ENCODE results near the gene RAPGEF2.
"Not testable (repeated sequence)": the region's sequence is repeated elsewhere in the genome, so short reads cannot be mapped to it uniquely, and the experiment has no call there.

RAPGEF2 gene

GRCh38 chr4:159227984-159228383 lies 125.1 kb downstream of the RAPGEF2 start:
- FAIRE-seq (peak; percentile 98), DNase-seq (ENCODE audit: insufficient read length, low spot score) (peak; percentile 56)

GRCh38 chr4:159229164-159229563 lies 126.3 kb downstream of the RAPGEF2 start:
- FAIRE-seq = peak; percentile 91
- peak; percentile 51 for DNase-seq (ENCODE audit: insufficient read length, low spot score)

GRCh38 chr4:159232465-159233106 lies 129.7 kb downstream of the RAPGEF2 start:
- DNase-seq (ENCODE audit: insufficient read length, low spot score) (no peak), FAIRE-seq (no peak)

GRCh38 chr4:159235779-159236368 lies 133.0 kb downstream of the RAPGEF2 start:
- peak; percentile 26 for FAIRE-seq

DNA sequence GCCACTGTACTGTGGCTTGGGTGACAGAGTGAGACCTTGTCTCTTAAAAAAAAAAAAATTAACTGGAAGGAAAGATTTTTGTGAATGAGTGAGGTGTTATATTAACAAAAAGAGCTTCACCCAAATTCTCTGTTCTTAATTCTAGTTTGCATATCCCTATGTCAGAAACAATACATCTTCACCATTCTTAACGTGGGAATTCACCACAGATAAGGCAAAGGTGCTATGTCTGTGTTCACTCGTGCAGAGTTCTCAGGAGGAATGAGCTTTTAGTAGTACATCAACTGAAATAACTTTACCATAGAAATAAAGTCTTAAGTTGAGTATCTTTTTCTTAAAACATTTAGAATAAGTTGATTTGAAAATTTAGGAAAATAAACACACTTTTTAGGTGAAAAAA lies 135.1 kb downstream of the RAPGEF2 start:
- FAIRE-seq = no peak

More at GRCh38 chr4:159235779-159236368, 133.0 kb downstream of the RAPGEF2 start:
- no peak for DNase-seq (ENCODE audit: insufficient read length, low spot score)

GRCh38 chr4:159238631-159239030 lies 135.8 kb downstream of the RAPGEF2 start:
- DNase-seq (ENCODE audit: insufficient read length, low spot score) = no peak
- no peak for FAIRE-seq

More for the DNA sequence above, 135.1 kb downstream of the RAPGEF2 start:
- no peak for DNase-seq (ENCODE audit: insufficient read length, low spot score)

DNA sequence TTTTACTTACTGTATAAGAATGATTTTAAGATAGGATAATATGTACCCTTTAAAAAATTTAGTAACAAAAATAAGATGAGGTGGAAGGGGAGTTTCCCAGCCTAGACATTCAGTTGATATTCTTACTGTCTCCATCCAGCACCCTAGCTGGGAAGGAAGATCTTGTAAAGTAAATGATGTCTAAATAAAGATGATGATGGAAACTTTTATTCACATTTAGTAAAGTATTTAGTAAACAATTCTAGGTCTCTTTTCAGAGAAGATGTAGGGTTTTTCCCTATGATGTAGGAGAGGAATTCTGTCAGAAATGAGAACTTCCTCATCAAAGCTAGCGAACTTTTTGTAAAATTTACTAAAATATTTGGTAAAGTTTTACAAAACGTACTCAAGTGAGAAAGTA lies 136.8 kb downstream of the RAPGEF2 start:
- FAIRE-seq (no peak), DNase-seq (ENCODE audit: insufficient read length, low spot score) (no peak)

- no peak for DNase-seq (ENCODE audit: insufficient read length, low spot score)
- FAIRE-seq = no peak
These were observed 137.2 kb downstream of the RAPGEF2 start for GRCh38 chr4:159240046-159240445.

- FAIRE-seq (no peak), DNase-seq (ENCODE audit: insufficient read length, low spot score) (no peak)
These were observed 137.8 kb downstream of the RAPGEF2 start for GRCh38 chr4:159240687-159241086.

DNA sequence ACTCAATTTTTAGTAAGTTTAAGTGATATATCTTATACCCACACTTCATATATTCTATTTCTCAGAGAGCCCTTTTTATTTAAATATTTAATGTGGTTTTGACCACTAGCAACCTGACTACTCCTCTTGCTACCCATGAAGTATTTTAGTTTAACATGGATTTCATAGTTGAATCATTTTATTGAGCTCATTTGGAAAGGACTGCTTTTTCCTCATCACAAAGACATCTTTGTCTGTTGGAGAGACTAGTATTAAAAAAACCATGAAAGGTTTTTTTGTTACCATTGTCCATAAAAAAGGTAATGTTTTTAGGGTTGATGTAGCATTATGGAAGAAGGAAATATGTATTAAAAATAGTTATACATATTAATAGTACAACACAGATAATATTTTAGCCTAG lies 139.5 kb downstream of the RAPGEF2 start:
- no peak for FAIRE-seq
- DNase-seq (ENCODE audit: insufficient read length, low spot score) = no peak

DNA sequence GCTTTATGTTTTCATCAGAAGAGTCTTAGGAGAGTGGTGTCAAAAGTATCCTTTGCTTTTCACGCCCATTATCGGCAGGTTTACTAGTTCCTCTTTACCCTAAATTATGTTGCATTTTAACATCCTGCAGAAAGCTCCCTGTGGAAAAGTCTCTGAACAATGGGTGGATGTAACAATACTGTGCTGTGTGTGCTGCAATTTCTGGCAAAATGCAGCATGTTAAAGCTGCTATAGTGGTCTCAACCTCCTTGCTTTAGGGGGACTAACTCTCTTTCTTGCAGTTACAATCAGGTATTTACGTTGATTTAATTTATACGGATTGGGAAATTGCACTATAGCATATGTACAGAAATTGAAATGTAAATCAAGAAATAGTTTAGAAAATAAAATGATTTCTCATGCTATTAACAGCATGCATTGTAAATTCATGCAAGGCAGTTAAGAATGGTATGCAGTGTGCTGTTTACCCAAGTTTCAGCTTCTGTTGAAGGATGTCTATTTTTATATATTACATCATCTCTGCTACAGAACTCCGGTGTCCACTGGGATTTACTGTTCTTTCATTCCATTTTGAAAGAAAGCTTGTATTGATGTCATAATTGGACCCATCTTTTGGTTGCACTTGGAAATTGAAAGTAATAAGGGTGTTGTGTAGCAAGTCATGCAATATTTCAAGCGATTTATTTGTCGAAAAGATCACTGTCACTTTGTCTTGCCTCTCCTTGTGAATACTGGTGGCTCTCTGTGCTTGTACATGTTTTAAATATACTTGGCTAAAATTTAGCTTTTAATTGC lies 145.7 kb downstream of the RAPGEF2 start:
- FAIRE-seq = no peak

DNA sequence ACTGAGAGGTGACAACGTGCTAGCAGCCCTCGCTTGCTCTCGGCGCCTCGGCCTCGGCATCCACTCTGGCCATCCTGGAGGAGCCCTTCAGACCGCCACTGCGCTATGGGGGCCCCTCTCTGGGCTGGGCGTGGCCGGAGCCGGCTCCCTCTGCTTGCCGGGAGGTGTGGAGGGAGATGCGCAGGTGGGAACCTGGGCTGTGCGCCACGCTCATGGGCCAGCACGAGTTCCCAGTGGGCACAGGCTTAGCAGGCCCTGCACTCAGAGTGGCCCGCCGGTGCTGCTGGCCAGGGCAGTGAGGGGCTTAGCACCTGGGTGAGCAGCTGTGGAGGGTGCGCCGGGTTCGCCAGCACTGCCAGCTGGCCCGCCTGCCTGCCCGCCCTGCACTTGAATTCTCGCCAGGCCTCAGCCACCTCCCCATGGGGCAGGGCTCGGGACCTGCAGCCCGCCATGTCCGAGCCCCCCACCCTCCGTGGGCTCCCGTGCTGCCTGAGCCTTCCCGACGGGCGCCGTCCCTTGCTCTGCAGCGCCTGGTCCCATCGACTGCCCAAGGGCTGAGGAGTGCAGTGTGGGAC lies 148.0 kb downstream of the RAPGEF2 start:
- FAIRE-seq = no peak
- DNase-seq (ENCODE audit: insufficient read length, low spot score) = no peak

More for the DNA sequence above, 145.7 kb downstream of the RAPGEF2 start:
- peak; percentile 53 for DNase-seq (ENCODE audit: insufficient read length, low spot score)

- DNase-seq (ENCODE audit: insufficient read length, low spot score); FAIRE-seq: not testable (repeated sequence)
These were observed 148.7 kb downstream of the RAPGEF2 start for GRCh38 chr4:159251580-159251979.

GRCh38 chr4:159252491-159252890 lies 149.6 kb downstream of the RAPGEF2 start:
- no peak for DNase-seq (ENCODE audit: insufficient read length, low spot score)

GRCh38 chr4:159256037-159256436 lies 153.2 kb downstream of the RAPGEF2 start:
- DNase-seq (ENCODE audit: insufficient read length, low spot score) = no peak
- FAIRE-seq = no peak

More at GRCh38 chr4:159252491-159252890, 149.6 kb downstream of the RAPGEF2 start:
- FAIRE-seq = no peak

GRCh38 chr4:159258889-159259560 lies 156.1 kb downstream of the RAPGEF2 start:
- DNase-seq (ENCODE audit: insufficient read length, low spot score) (no peak), FAIRE-seq (no peak)

DNA sequence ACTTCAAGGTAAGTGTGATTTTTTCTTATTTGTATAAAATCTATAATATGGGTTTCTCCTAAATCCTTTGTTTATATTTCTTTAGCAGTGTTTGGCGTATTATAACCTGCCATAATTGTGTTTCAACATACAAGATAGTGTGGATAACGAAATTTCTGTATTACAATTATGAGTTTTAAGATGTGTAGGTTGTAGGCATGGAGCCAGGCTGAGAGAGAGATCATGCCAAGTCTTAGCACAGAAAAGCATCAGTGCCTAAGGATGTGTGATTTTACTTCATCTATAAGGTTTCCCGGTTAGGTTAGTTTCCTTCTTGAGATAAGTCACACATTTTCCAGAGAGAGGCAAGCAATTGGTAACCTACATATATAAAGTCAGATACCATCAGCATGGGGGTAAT lies 161.2 kb downstream of the RAPGEF2 start:
- FAIRE-seq = no peak
- no peak for DNase-seq (ENCODE audit: insufficient read length, low spot score)

DNA sequence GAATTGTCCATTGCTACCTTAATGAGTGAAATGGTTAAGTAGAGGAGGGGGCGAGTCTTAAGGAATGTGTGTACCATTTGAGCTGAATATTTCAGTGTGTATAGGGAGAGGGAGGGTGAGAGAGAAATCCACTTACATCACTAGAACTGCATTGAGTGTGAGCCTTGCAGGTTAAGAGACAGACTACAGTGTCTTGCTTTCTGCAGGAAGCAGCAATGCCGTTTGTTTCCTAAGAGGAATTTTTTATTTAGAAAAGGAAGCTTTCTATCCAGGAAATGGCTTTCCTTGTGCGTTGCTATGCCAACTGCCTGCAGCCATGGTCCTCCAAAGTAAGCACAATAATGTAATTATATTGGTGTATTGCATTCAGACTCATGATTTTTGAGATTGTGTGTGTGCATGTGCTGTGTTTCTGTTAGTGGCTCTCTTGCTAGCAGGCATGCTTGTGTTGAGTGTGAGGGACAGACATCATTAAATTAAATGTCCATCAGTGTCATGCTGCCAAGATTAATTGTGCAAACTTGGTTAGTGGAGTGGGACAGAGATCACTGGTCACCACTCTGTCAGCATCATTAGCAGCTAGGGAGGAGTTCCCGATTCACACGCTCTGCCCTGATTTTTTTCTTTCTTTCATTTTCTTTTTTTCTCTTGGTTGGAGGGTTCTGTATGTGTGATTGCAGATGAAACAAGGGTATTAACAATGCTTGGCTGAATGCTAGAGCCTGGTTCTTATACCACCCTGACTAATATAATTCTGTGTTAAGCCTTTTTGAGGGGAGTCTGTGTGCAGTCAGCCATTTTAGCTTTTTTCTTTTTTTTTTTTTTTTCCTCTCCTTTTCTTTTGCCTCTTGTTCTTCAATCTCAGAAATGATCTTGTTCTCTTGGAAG lies 164.3 kb downstream of the RAPGEF2 start:
- FAIRE-seq (peak; percentile 48), DNase-seq (ENCODE audit: insufficient read length, low spot score) (no peak)

DNA sequence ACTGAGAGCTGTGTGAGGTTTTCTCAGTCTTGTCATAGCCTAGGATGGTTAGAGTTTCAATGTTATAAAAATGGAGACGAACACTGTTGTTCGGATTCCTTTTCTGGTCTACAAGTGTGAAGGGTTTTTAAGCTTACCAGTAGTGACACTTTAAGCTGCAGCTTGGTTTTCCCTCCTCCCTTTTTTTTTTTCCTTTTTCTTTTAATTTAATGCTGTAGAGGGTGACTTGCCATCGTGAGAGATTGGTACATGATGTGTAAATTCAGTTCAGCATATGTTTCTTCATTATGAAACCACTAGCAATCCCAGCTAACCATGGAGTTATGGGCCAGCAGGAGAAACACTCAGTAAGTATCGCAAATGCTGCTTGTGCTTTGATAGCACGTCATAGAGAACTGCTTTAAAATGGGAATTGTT lies 165.0 kb downstream of the RAPGEF2 start:
- FAIRE-seq (no peak), DNase-seq (ENCODE audit: insufficient read length, low spot score) (no peak)

DNA sequence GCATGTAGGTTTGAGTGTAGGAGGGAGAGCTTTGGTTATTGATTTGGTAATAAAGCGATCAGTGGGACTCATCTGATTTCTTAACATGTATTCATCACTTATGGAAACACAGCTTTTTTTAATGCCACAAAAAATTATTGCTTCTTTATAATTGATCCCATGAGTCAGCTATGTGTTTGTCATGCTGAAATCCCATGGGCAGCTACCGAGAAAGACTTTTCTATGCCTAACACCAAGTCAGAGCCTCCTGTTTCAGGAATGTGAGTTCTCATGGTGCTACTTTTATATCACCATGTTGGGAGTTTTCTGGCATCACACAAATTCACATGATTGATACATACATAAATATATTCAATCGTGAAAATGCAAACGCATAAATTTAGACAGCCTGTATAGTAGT lies 165.7 kb downstream of the RAPGEF2 start:
- no peak for DNase-seq (ENCODE audit: insufficient read length, low spot score)

More for the DNA sequence above, 165.7 kb downstream of the RAPGEF2 start:
- no peak for FAIRE-seq
